Subcutaneous abdominal adipose tissue (tissue), 5 donors: Measurements from ENCODE around the gene TTBK1.
A peak's percentile ranks its signal among the peaks of the same experiment; 100 is the strongest.

ENCODE experiments used
- H3K27ac ChIP-seq: one replicate; pipeline ENCODE4 v1.7.0; 2013; ENCODE audit warnings: low read depth, mild to moderate bottlenecking, inconsistent platforms, low read length, moderate library complexity
- H3K27me3 ChIP-seq, 5 donors: one replicate each; pipeline ENCODE4 v1.7.0; 2013; ENCODE audit warnings: low read length in 5 of 5, inconsistent platforms in 1 of 5; ENCODE audit not compliant: control insufficient read depth in 5 of 5, insufficient read depth in 4 of 5
- H3K36me3 ChIP-seq, 5 donors: one replicate each; pipeline ENCODE4 v1.7.0; 2013; ENCODE audit warnings: low read length in 5 of 5; ENCODE audit not compliant: control insufficient read depth in 5 of 5, insufficient read depth in 5 of 5
- H3K4me1 ChIP-seq, 5 donors: one replicate each; pipeline ENCODE4 v1.7.0; 2013; ENCODE audit warnings: low read length in 5 of 5, mild to moderate bottlenecking in 3 of 5, moderate library complexity in 1 of 5; ENCODE audit not compliant: control insufficient read depth in 5 of 5, insufficient read depth in 5 of 5
- H3K4me3 ChIP-seq, 5 donors: one replicate each; pipeline ENCODE4 v1.7.0; 2013; ENCODE audit warnings: low read length in 5 of 5, low read depth in 1 of 5
- H3K9ac ChIP-seq, 5 donors: one replicate each; pipeline ENCODE4 v1.7.0; 2013; ENCODE audit warnings: low read length in 5 of 5, mild to moderate bottlenecking in 4 of 5, moderate library complexity in 3 of 5
- H3K9me3 ChIP-seq, 5 donors: one replicate each; pipeline ENCODE4 v1.7.0; 2013; ENCODE audit warnings: low read length in 5 of 5; ENCODE audit not compliant: control insufficient read depth in 5 of 5
- donor health status: healthy.
- donor health status: healthy.
- donor health status: healthy.
- donor health status: healthy.
- donor health status: healthy.

The TTBK1 gene

GRCh38 chr6:43310624-43311023 lies 67.3 kb downstream of the TTBK1 start:
- Histone ChIP-seq H3K36me3 (no peaks in the 10 kb centered on the region), H3K27me3 (peaks cover 8 to 20% (median 10%) of the 10 kb centered on the region in 5 donors), H3K9ac (no peak overlapping the region), H3K4me1 (peaks cover 0 to 14% (median 12%) of the 10 kb centered on the region in 5 donors), H3K4me3 (no peak overlapping the region), H3K9me3 (no peaks in the 10 kb centered on the region), H3K27ac (no peak overlapping the region)

GRCh38 chr6:43311666-43312065 lies 68.4 kb downstream of the TTBK1 start:
- H3K9ac ChIP-seq: no peak overlapping the region
- H3K4me3 ChIP-seq: no peak overlapping the region
- no peak overlapping the region for H3K27ac ChIP-seq
- H3K36me3 ChIP-seq: peaks cover 0 to 1% (median 0%) of the 10 kb centered on the region in 5 donors
- peaks cover 0 to 14% (median 12%) of the 10 kb centered on the region in 5 donors for H3K4me1 ChIP-seq
- H3K27me3 ChIP-seq: peaks cover 5 to 17% (median 8%) of the 10 kb centered on the region in 5 donors
- H3K9me3 ChIP-seq: no peaks in the 10 kb centered on the region

- no peak overlapping the region for H3K4me3 ChIP-seq
- H3K27ac ChIP-seq: no peak overlapping the region
- H3K4me1 ChIP-seq: peaks cover 0 to 3% (median 1%) of the 10 kb centered on the region in 5 donors
- no peak overlapping the region for H3K9ac ChIP-seq
- H3K36me3 ChIP-seq: peaks cover 0 to 5% (median 0%) of the 10 kb centered on the region in 5 donors
- no peaks in the 10 kb centered on the region for H3K9me3 ChIP-seq
- H3K27me3 ChIP-seq: peaks cover 0 to 1% (median 0%) of the 10 kb centered on the region in 5 donors
These were observed 70.5 kb downstream of the TTBK1 start for GRCh38 chr6:43313813-43314212.

- peaks cover 0 to 5% (median 0%) of the 10 kb centered on the region in 5 donors for H3K36me3 ChIP-seq
- H3K9ac ChIP-seq: no peak overlapping the region
- no peaks in the 10 kb centered on the region for H3K9me3 ChIP-seq
- H3K27ac ChIP-seq: no peak overlapping the region
- no peak overlapping the region for H3K4me3 ChIP-seq
- no peaks in the 10 kb centered on the region for H3K4me1 ChIP-seq
- H3K27me3 ChIP-seq: no peaks in the 10 kb centered on the region
These were observed 74.7 kb downstream of the TTBK1 start for GRCh38 chr6:43318011-43318410.

GRCh38 chr6:43325876-43326275 lies 82.6 kb downstream of the TTBK1 start:
- Histone ChIP-seq H3K4me1 (no peaks in the 10 kb centered on the region), H3K9ac (no peak overlapping the region), H3K27ac (no peak overlapping the region), H3K4me3 (no peak overlapping the region), H3K36me3 (peaks cover 0 to 10% (median 5%) of the 10 kb centered on the region in 5 donors), H3K9me3 (no peaks in the 10 kb centered on the region), H3K27me3 (no peaks in the 10 kb centered on the region)

GRCh38 chr6:43328528-43328927 lies 85.2 kb downstream of the TTBK1 start:
- H3K4me3 ChIP-seq: no peak overlapping the region
- no peaks in the 10 kb centered on the region for H3K9me3 ChIP-seq
- no peak overlapping the region for H3K9ac ChIP-seq
- H3K36me3 ChIP-seq: peaks cover 0 to 12% (median 8%) of the 10 kb centered on the region in 5 donors
- H3K27me3 ChIP-seq: no peaks in the 10 kb centered on the region
- H3K27ac ChIP-seq: no peak overlapping the region
- no peaks in the 10 kb centered on the region for H3K4me1 ChIP-seq

- no peak overlapping the region for H3K27ac ChIP-seq
These were observed 88.2 kb downstream of the TTBK1 start for GRCh38 chr6:43331470-43331869.

GRCh38 chr6:43331891-43332290 lies 88.6 kb downstream of the TTBK1 start:
- Histone ChIP-seq H3K27me3 (no peaks in the 10 kb centered on the region), H3K4me3 (no peak overlapping the region), H3K36me3 (peaks cover 8 to 16% (median 13%) of the 10 kb centered on the region in 5 donors), H3K9me3 (no peaks in the 10 kb centered on the region), H3K4me1 (no peaks in the 10 kb centered on the region), H3K27ac (no peak overlapping the region), H3K9ac (no peak overlapping the region)

More at GRCh38 chr6:43331470-43331869, 88.2 kb downstream of the TTBK1 start:
- peaks cover 7 to 15% (median 13%) of the 10 kb centered on the region in 5 donors for H3K36me3 ChIP-seq
- no peaks in the 10 kb centered on the region for H3K9me3 ChIP-seq
- no peaks in the 10 kb centered on the region for H3K27me3 ChIP-seq
- peak overlapping the region in 1 of 5 donors; percentile 1 for H3K9ac ChIP-seq
- no peak overlapping the region for H3K4me3 ChIP-seq
- no peaks in the 10 kb centered on the region for H3K4me1 ChIP-seq

GRCh38 chr6:43334466-43335095 lies 91.3 kb downstream of the TTBK1 start:
- Histone ChIP-seq H3K9me3 (no peaks in the 10 kb centered on the region), H3K4me1 (no peaks in the 10 kb centered on the region), H3K4me3 (no peak overlapping the region), H3K27ac (no peak overlapping the region), H3K27me3 (no peaks in the 10 kb centered on the region), H3K9ac (no peak overlapping the region), H3K36me3 (peaks cover 15 to 37% (median 31%) of the 10 kb centered on the region in 5 donors)

GRCh38 chr6:43335469-43335868 lies 92.2 kb downstream of the TTBK1 start:
- no peak overlapping the region for H3K4me3 ChIP-seq
- no peak overlapping the region for H3K9ac ChIP-seq
- H3K27me3 ChIP-seq: no peaks in the 10 kb centered on the region
- H3K36me3 ChIP-seq: peaks cover 22 to 46% (median 40%) of the 10 kb centered on the region in 5 donors
- H3K9me3 ChIP-seq: no peaks in the 10 kb centered on the region
- H3K27ac ChIP-seq: no peak overlapping the region
- no peaks in the 10 kb centered on the region for H3K4me1 ChIP-seq
